ENCODE results near the gene CFAP70.

- TF ChIP-seq TCF12 (IDR thresholded peaks at IDR 0.05; ENCODE audit: low read depth) (no peak), EP300 (IDR thresholded peaks at IDR 0.05; ENCODE audit: borderline replicate concordance) (no peak), TAF1 (IDR thresholded peaks at IDR 0.05; ENCODE audit: low read depth) (no peak), RAD21 (IDR thresholded peaks at IDR 0.05; ENCODE audit: low read depth) (no peak), CREB1 (IDR thresholded peaks at IDR 0.05; ENCODE audit: low read depth) (no peak), TEAD4 (IDR thresholded peaks at IDR 0.05) (no peak), REST (IDR thresholded peaks at IDR 0.05; ENCODE audit: low read depth) (no peak)
Measured at GRCh38 chr10:73359492-73359891, 828 bp upstream of the CFAP70 start.
